PC-3 (cell line): ENCODE results near the gene PKD1L1. TPM values are rescaled to one million over a fixed set of nuclear protein-coding genes. Genes with fewer than 3 reads are reported as not detected.

Experiments
- ATAC-seq: fragments of 200-7000 bp; cut with Tn5 transposase; 2 replicates; pipeline ENCODE4 v1.9.1; 2020; ENCODE audit warnings: mild to moderate bottlenecking, moderate library complexity
- BruUV-seq: library from RNA; stranded (reverse); fragments of 400-500 nt; replicated peaks from 2 replicates; lab custom pipeline; 2021; lab: Mats Ljungman, UMichigan
- CTCF ChIA-PET: fragments of 300-600 bp; sonication (Branson Sonifier 250); formaldehyde crosslinking; loops from one replicate; lab custom pipeline; 2022; ENCODE audit warnings: antibody characterized with exemption; lab: Charles Lee
- POLR2A ChIA-PET: fragments of 300-600 bp; sonication (Branson Sonifier 250); formaldehyde crosslinking; loops from one replicate; lab custom pipeline; 2022; ENCODE audit warnings: antibody characterized with exemption; ENCODE audit not compliant: unreplicated experiment; lab: Charles Lee
- DNase-seq: peaks from one replicate; pipeline ENCODE4 v3.0.0-alpha.2; 2015
- H2AFZ ChIP-seq: fragments of 300-600 bp; sonication (generic); 2 replicates; pipeline ENCODE4 v1.6.0; 2016; ENCODE audit warnings: antibody characterized with exemption, low read length
- H3F3A ChIP-seq: fragments of 300-600 bp; sonication (generic); one replicate; pipeline ENCODE4 v1.6.0; 2017; ENCODE audit warnings: antibody characterized with exemption, low read length, control low read depth, mild to moderate bottlenecking; ENCODE audit not compliant: unreplicated experiment
- H3K27ac ChIP-seq: fragments of 300-600 bp; sonication (generic); 2 replicates; pipeline ENCODE4 v1.5.1; 2016; ENCODE audit warnings: mild to moderate bottlenecking, low read length
- H3K27me3 ChIP-seq: fragments of 300-600 bp; sonication (generic); 2 replicates; pipeline ENCODE4 v1.6.1; 2016; ENCODE audit warnings: low read length, mixed read lengths
- H3K36me3 ChIP-seq: fragments of 300-600 bp; sonication (generic); 2 replicates; pipeline ENCODE4 v1.6.1; 2016; ENCODE audit warnings: low read depth, mixed run types, low read length, mixed read lengths
- H3K4me1 ChIP-seq: fragments of 300-600 bp; sonication (generic); 2 replicates; pipeline ENCODE4 v1.5.1; 2016; ENCODE audit warnings: low read length; ENCODE audit not compliant: insufficient read depth
- H3K4me2 ChIP-seq: fragments of 300-600 bp; sonication (generic); 2 replicates; pipeline ENCODE4 v1.6.0; 2016; ENCODE audit warnings: low read length
- H3K4me3 ChIP-seq: fragments of 300-600 bp; sonication (generic); 2 replicates; pipeline ENCODE4 v1.5.1; 2016; ENCODE audit warnings: mild to moderate bottlenecking, low read length, mixed read lengths
- H3K79me2 ChIP-seq: fragments of 300-600 bp; sonication (generic); 2 replicates; pipeline ENCODE4 v1.6.1; 2017; ENCODE audit warnings: low read length, mixed read lengths
- H3K9ac ChIP-seq: fragments of 300-600 bp; sonication (generic); 2 replicates; pipeline ENCODE4 v1.6.0; 2016; ENCODE audit warnings: mild to moderate bottlenecking, low read length
- H3K9me2 ChIP-seq: fragments of 300-600 bp; sonication (generic); replicated peaks from 2 replicates; pipeline ENCODE4 v1.6.1; 2016; ENCODE audit warnings: mixed run types, low read length, mixed read lengths
- H3K9me3 ChIP-seq: fragments of 300-600 bp; sonication (generic); 2 replicates; pipeline ENCODE4 v1.6.1; 2016; ENCODE audit warnings: low read length, mixed read lengths
- H4K20me1 ChIP-seq: fragments of 300-600 bp; sonication (generic); 2 replicates; pipeline ENCODE4 v1.6.1; 2016; ENCODE audit warnings: low read length, mixed read lengths
- EZH2 ChIP-seq: fragments of 300-600 bp; sonication (generic); IDR thresholded peaks from one replicate; pipeline ENCODE4 v1.6.1; 2017; ENCODE audit warnings: antibody characterized with exemption, mild to moderate bottlenecking, low read length; ENCODE audit not compliant: unreplicated experiment
- EZH2phosphoT487 ChIP-seq: fragments of 300-600 bp; sonication (generic); IDR thresholded peaks from 2 replicates; pipeline ENCODE4 v1.6.1; 2018; ENCODE audit warnings: mild to moderate bottlenecking, antibody characterized with exemption, low read length, borderline replicate concordance
- intact Hi-C: fragments of 100-400 bp; cut with micrococcal nuclease; formaldehyde crosslinking; loops from 2 replicates; pipeline ENCODE4 v1.9.0; 2023
- total RNA-seq: library from RNA; depleted of rRNA; stranded (reverse); fragments of >200 nt; gene quantifications from 2 replicates; pipeline ENCODE4 v1.2.3, GENCODE V29; 2014
- TF ChIP-seq, protein P1 (sequence below): fragments of 300-600 bp; sonication (generic); conservative IDR thresholded peaks from 2 replicates; pipeline ENCODE4 v1.5.1; 2017; ENCODE audit warnings: antibody characterized with exemption, low read depth, mild to moderate bottlenecking, low read length

The PKD1L1 gene
- total RNA-seq, 1 experiment from 2014 or later = 0.04 TPM

DNA sequence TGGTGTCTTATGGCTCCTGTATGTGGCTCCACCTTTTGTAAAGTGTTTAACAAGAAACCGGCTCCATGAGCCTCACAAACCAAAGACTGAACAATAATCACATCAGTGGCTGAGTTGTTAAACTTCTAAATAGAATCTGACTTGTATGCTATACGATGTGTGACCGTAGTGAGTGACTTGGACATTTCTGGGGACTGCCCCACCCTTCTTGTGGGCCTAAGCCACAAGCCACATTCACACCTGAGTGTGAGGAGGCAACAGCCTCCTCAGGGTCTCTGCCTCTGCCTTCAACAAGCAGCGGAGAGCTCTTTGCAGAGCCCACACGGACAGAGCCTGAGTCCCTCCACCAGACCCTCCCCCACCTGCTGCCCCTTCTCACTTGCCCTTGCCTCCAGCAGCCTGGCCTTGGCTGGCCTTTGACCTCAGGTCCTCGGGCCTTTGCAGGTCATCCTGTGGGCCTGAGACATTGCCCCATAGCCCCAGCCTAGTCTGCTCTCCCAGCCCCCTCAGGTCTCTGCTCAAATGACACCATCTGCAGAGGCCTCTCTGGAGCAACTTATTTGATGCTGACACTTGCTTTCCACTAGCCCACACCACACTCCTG lies 209.6 kb downstream of the PKD1L1 start:
- Histone ChIP-seq H3K27me3 (no peaks in the 10 kb centered on the region), H3K4me1 (peaks cover 1% of the 10 kb centered on the region; the same call in 1 of the 2 replicates), H3K9me2 (no peaks in the 10 kb centered on the region), H3K79me2 (no peaks in the 10 kb centered on the region), H3F3A (no peaks in the 10 kb centered on the region), H3K9ac (no peak overlapping the region), H2AFZ (no peak overlapping the region), H3K4me3 (no peak overlapping the region), H3K27ac (no peak overlapping the region), H4K20me1 (no peaks in the 10 kb centered on the region), H3K36me3 (no peaks in the 10 kb centered on the region), H3K9me3 (no peaks in the 10 kb centered on the region), H3K4me2 (no peak overlapping the region)
- intact Hi-C loops = no loop called here
- ATAC-seq (no peak), DNase-seq (no peak)
- no TSS peak for BruUV-seq
- ChIA-PET POLR2A (no interaction called here), CTCF (no interaction called here)
- TF ChIP-seq EZH2 = no peak
- TF ChIP-seq, protein P1, sequence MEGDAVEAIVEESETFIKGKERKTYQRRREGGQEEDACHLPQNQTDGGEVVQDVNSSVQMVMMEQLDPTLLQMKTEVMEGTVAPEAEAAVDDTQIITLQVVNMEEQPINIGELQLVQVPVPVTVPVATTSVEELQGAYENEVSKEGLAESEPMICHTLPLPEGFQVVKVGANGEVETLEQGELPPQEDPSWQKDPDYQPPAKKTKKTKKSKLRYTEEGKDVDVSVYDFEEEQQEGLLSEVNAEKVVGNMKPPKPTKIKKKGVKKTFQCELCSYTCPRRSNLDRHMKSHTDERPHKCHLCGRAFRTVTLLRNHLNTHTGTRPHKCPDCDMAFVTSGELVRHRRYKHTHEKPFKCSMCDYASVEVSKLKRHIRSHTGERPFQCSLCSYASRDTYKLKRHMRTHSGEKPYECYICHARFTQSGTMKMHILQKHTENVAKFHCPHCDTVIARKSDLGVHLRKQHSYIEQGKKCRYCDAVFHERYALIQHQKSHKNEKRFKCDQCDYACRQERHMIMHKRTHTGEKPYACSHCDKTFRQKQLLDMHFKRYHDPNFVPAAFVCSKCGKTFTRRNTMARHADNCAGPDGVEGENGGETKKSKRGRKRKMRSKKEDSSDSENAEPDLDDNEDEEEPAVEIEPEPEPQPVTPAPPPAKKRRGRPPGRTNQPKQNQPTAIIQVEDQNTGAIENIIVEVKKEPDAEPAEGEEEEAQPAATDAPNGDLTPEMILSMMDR = no peak
- TF ChIP-seq EZH2phosphoT487 = no peak

DNA sequence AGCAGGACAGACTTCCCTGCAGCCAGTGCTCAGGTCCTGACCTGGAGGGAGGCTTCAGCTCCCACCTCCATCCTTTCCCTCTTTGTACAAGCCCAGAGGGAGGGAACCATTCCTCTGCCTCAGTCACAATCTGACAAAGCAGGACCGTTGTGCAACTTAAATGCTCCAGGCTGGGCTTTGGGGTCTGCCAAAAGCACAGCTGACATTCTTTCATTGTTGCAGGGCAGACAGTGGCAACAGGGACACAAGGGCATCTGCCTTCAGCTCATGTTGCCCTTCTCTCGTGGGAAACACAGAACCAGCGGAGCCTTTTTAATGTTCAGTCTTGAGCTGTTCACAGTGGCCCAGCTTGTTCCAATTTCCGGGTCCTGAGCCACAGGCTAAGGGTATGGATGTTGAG lies 210.7 kb downstream of the PKD1L1 start:
- DNase-seq = no peak
- no peak overlapping the region for H2AFZ ChIP-seq
- intact Hi-C loops = no loop called here
- no peak overlapping the region for H3K4me3 ChIP-seq
- no peaks in the 10 kb centered on the region for H3K27me3 ChIP-seq
- no peak for TF ChIP-seq EZH2
- H3K4me1 ChIP-seq = no peaks in the 10 kb centered on the region
- no peak overlapping the region for H3K27ac ChIP-seq
- H4K20me1 ChIP-seq = no peaks in the 10 kb centered on the region
- no peaks in the 10 kb centered on the region for H3K79me2 ChIP-seq
- H3F3A ChIP-seq = no peaks in the 10 kb centered on the region
- H3K4me2 ChIP-seq = no peak overlapping the region
- ChIA-PET CTCF (no interaction called here), POLR2A (no interaction called here)
- no peak for ATAC-seq
- no peaks in the 10 kb centered on the region for H3K9me3 ChIP-seq
- no peaks in the 10 kb centered on the region for H3K36me3 ChIP-seq
- H3K9ac ChIP-seq = no peak overlapping the region
- H3K9me2 ChIP-seq = no peaks in the 10 kb centered on the region
- no TSS peak for BruUV-seq

DNA sequence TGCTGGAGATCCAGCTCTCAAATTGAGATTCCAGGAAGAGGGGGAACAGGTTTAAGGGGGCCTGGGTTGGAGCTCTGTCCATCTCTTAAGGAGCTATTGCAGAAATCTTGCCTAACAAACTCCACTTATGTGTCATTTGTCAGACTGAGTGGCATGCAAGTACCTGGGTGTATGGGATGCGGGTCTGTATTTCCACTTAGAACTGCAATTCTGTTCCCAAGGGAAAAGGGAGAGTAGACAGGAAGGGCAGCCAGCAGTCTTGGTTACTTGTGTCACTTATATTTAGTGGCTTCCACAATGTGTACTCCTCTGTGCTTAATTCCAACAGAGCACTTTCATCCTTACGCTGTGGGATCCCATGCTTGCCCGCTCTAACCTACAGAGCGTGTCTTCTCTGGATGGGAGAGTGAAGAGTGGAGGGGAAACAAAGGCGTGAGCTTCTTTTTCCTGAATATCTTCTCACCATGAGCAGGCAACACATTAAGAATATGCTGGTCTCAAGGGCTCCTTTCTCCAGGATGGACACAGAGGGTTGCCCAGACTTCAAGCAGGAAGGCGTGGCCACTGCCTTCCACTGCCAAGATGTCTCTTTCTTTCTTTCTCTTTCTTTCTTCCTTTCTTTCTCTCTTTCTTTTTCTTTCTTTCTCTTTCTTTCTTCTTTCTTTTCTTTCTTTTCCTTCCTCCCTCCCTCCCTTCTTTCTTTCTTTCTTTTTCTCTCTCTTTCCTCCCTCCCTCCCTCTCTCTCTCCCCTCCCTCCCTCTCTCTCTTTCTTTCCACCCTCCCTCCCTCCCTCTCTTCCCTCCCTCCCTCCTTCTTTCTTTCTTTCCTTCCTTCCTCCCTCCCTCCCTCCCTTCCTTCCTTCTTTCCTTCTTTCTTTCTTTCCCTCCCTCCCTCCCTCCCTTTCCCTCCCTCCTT lies 212.6 kb downstream of the PKD1L1 start:
- no peak overlapping the region for H3K4me3 ChIP-seq
- no peaks in the 10 kb centered on the region for H3K79me2 ChIP-seq
- intact Hi-C loops = no loop called here
- no peaks in the 10 kb centered on the region for H3K4me1 ChIP-seq
- H3K9me2 ChIP-seq = no peaks in the 10 kb centered on the region
- ChIA-PET POLR2A (no interaction called here), CTCF (no interaction called here)
- DNase-seq = no peak
- no peaks in the 10 kb centered on the region for H3F3A ChIP-seq
- H3K36me3 ChIP-seq = no peaks in the 10 kb centered on the region
- no peaks in the 10 kb centered on the region for H3K9me3 ChIP-seq
- no peak overlapping the region for H3K9ac ChIP-seq
- no TSS peak for BruUV-seq
- no peak for TF ChIP-seq EZH2phosphoT487
- TF ChIP-seq, protein P1 = no peak
- no peak for TF ChIP-seq EZH2
- no peaks in the 10 kb centered on the region for H3K27me3 ChIP-seq
- H3K4me2 ChIP-seq = no peak overlapping the region
- ATAC-seq = no peak
- no peak overlapping the region for H3K27ac ChIP-seq
- no peaks in the 10 kb centered on the region for H4K20me1 ChIP-seq
- no peak overlapping the region for H2AFZ ChIP-seq
